HG03469 (cell line): ENCODE results near the gene LCORL.

Experiments used
- ATAC-seq: cut with Tn5 transposase; IDR thresholded peaks from one replicate; pipeline ENCODE4 v1.9.1; 2021; ENCODE audit warnings: mild to moderate bottlenecking, moderate library complexity, moderate number of reproducible peaks; ENCODE audit not compliant: unreplicated experiment

LCORL gene

DNA sequence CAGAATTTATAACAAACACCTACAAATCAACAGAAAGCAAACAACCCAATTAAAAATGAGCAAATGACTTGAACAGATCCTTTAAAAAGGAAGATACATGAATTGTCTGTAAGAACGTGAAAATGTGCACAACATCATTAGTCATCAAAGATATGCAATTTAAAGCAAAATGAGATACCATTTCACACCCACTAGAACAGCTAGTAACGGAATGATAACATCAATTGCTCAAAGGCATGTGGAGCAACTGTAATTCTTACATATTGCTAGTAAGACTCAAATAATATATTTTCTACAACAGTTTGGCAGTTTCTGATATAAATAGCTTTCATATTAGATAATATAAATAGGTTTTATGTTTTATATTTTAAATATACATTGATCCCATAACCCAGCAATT, 82.5 kb downstream of the LCORL start:
- ATAC-seq: no peak

GRCh38 chr4:17934286-17934685, 87.3 kb downstream of the LCORL start:
- no peak for ATAC-seq

DNA sequence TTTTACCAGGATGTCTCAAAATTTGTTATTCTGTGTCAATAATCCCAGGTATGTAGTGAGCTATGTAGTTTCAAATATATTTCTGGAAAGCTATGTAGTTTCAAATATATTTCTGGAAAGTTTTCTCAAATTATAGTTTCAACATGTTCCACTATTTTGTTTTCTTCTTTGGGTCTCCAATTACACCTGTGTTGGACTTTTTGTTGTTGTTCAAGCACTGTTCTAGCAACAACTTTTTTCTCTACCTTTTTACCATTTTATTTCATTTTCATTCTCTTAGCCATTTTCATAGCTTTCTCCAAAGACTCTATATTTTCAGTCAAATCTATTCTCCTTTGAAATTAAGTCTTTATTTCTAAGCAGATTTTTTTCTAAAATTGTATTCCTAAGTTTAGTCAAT, 88.4 kb downstream of the LCORL start:
- no peak for ATAC-seq

DNA sequence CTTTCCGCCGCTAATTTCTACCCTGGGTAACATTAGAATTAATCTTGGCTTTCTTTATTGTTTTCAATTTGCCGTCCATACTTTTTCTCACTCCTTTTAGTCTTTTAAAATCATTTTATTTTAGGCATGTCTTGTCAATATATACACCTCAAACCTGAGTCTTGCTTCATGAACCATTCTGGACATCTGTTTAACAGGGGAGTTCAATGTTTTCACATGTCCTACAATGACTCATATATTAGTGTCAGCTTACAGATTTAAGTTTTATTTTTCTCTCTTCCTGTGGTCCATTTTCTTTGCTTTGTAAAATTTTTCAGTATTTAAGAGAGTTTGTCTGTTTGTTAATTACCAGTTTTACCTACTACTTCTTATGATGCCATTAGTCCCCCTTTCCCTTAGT, 89.5 kb downstream of the LCORL start:
- ATAC-seq: no peak

GRCh38 chr4:17930256-17930655, 91.3 kb downstream of the LCORL start:
- ATAC-seq: no peak

DNA sequence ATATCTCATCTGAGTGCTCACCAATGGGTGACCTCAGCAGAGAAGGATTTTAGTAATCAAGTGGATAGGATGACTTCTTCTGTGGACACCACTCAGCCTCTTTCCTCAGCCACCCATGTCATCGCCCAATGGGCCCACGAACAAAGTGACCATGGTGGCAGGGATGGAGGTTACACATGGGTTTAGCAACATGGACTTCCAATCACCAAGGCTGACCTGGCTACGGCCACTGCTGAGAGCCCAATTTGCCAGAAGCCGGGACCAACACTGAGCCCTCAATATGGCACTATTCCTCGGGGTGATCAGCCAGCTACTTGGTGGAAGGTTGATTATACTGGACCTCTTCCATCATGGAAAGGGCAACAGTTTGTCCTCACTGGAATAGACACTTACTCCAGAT, 97.4 kb downstream of the LCORL start:
- no peak for ATAC-seq

GRCh38 chr4:17921451-17921850, 100.1 kb downstream of the LCORL start:
- no peak for ATAC-seq

DNA sequence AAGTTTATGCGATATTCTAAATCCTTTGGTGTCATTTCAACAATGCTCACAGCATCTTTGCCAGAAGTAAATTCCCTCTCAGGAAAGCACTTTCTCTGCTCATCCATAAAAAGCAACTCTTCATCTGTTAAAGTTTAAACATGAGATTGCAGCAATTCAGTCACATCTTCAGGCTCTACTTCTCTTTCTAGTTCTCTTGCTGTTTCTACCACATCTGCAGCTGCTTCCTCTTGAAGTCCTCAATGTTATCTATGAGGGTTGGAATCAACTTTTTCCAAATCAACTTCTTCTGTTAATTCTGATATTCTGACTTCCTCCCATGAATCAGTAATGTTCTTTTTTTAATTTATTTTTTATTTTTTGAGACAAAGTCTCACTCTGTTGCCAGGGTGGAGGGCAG, 100.9 kb downstream of the LCORL start:
- ATAC-seq: no peak

GRCh38 chr4:17915439-17915838, 106.1 kb downstream of the LCORL start:
- ATAC-seq: no peak

GRCh38 chr4:17912011-17912410, 109.5 kb downstream of the LCORL start:
- no peak for ATAC-seq

GRCh38 chr4:17911608-17912007, 109.9 kb downstream of the LCORL start:
- ATAC-seq: no peak

DNA sequence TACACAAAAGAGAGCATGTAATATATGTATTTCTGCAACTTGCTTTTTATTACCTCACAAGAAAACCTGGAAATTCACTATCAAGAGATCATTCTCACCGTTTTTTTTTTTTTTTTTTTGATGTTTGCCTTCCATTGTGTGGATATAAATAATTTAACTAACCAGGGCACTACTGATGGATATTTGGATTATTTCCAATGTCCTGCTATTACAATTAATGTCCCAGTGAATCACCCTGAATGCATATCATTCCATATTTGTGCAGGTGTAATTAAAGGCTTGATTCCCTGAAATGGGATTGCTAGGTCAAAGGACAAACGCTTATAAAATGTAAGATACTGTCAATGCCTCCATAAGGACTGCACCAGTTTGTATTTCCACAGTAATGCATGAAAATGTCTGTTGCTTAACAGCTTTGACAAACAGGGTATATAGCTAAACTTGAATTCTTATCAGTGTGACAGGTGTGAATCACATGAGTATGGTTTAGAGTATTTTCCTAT, 123.0 kb downstream of the LCORL start:
- no peak for ATAC-seq

DNA sequence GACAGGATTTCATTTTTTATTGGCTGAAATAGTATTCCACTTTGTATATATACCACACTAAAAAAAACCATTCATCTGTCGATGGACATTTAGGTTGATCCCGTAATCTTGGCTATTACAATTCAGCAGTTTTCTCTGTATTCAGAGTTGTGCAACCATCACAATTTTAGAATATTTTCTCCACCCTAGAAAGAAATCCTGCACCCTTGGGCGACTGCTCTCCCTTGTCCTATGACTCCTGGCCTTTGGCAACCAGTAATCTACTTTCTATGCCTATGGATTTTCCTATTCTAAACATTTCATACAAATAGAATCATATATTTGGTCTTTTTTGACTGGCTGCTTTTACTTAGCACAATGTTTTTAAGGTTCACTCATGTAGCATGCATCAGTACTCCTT, 126.1 kb downstream of the LCORL start:
- no peak for ATAC-seq

DNA sequence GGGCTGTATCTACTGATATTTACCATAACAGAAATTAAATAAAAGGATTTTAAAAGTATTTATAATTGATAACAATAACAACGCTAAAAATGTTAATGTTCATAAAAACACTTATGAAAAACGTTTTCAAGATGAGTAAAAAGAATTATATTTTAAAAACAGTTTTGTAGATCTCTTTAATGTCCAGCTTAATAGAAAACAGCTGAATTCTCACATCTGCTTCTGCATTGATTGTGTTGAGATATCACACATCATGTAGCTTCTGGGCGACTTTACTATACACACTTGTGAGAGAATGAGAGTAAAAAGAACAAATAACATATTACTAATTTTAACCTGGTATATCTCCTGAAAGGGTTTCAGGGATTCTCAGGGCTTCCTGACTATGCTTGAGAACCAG, 127.1 kb downstream of the LCORL start:
- no peak for ATAC-seq

- ATAC-seq: no peak
These were observed 131.9 kb downstream of the LCORL start for GRCh38 chr4:17889692-17890091.

- no peak for ATAC-seq
These were observed 137.0 kb downstream of the LCORL start for GRCh38 chr4:17884511-17884910.

- ATAC-seq: no peak
These were observed 137.5 kb downstream of the LCORL start for GRCh38 chr4:17884063-17884462.

- ATAC-seq: no peak
These were observed 143.9 kb downstream of the LCORL start for GRCh38 chr4:17877661-17878060.

DNA sequence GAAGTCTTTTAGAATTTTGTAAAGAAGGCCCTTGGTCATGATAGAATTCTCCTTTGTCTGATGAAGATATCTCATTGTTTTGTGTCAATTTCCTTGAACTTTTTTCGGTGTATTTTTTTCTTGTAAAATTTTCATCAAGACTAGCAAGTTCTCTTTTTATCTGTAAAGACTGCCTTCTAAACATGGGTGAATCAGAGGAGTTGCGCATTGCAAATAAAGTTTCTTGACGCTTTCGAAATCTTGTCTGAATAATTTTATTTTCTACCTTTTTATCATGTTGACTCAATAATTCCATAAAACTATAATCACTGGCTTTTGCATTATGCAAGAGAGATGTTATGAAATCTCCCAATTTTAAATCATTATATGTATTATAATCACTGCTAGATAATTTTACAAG, 144.6 kb downstream of the LCORL start:
- ATAC-seq: no peak

DNA sequence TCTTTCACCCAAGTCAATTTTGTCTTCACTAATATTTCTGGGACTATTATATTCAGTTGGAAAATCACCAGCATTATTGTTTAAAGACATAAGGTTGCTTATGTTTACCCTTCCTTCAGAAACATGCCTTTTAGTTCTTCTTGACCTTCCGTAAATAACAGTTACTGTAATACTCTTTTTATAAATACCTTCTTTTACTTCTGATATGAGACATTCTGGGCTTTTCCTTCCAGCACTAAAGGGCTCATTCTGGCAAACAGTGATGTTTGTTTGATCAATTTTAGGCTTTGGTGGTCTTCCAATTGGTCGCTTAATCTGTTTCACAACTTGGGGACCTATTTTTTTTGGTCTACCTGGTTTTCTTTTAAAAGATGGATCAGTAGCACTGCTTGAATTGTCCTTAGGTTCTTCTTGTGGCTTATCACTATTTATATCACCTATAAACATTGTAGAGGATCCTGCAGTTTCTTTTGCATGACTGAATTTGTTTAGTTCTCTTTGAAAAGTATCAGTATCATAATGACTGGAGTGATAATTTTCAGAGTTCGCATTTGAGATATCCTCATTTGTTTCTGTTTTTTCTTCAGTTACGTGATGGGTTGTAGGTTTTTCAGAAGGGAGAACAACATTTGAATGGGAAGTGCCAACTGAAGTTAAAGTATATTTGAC, 146.0 kb downstream of the LCORL start:
- peak; percentile 97 for ATAC-seq

DNA sequence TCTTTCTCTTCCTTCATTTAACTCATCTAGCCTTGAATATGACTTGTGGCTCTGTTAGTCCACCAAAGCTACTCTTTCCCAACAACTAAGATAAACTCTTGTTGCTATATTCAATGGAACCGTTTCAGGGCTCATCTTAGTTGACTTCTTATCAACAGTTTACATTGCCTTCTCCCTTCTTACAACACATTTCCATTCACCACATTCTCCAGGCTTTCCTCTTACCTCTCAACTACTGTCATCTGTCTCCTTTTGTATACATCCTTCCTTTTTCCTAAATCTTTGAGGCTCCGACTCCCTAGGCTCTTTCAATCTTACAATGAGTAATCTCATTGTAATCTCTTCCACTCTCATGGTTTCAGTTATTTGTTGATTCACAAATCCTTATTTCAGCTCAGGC, 152.2 kb downstream of the LCORL start:
- ATAC-seq: no peak

DNA sequence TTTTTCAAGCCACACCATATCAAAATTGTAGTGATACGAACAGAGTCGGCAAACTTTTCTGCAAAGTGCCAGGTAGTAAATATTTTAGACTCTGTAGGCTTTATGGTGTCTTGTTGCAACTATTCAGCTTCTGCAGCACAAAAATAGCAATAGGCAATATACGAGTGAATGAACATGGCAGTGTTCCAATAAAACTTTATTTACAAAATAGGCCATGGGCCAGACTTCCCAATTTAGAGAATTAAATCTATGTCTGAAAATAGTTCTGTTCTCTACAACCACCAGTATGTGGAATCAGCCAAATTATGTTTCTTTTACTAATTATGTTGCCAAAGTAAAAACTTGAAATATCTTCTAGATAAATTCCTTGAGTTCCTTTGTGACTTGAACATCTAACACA, 154.3 kb downstream of the LCORL start:
- ATAC-seq: no peak

- ATAC-seq: no peak
These were observed 154.7 kb downstream of the LCORL start for GRCh38 chr4:17866810-17867209.
